T-helper 2 cell treated with Interferon-gamma antibody and Interleukin-4, amounts not matched to agents 5 μg/mL and 100 μg/mL, for 36 hours (primary cell): ENCODE measurements around the gene PLOD1.
"Not testable (repeated sequence)": the region's sequence is repeated elsewhere in the genome, so short reads cannot be mapped to it uniquely, and the experiment has no call there.

ENCODE experiments used
- DNase-seq: peaks from one replicate; pipeline ENCODE4 v3.0.0; 2021; ENCODE audit warnings: low spot score
- H3K27ac Mint-ChIP-seq: one replicate; pipeline ENCODE4 v1.8.0; 2021; ENCODE audit warnings: mild to moderate bottlenecking, mixed read lengths
- H3K27me3 Mint-ChIP-seq: one replicate; pipeline ENCODE4 v1.8.0; 2021; ENCODE audit warnings: low read depth, mixed read lengths
- H3K36me3 Mint-ChIP-seq: one replicate; pipeline ENCODE4 v1.8.0; 2021; ENCODE audit warnings: low read depth, mixed read lengths
- H3K4me1 Mint-ChIP-seq: one replicate; pipeline ENCODE4 v1.8.0; 2021; ENCODE audit warnings: low read depth, mixed read lengths
- H3K4me3 Mint-ChIP-seq: one replicate; pipeline ENCODE4 v1.8.0; 2022; ENCODE audit warnings: mild to moderate bottlenecking, moderate library complexity, mixed read lengths
- H3K9me3 Mint-ChIP-seq: one replicate; pipeline ENCODE4 v1.8.0; 2021; ENCODE audit warnings: mixed read lengths

The PLOD1 gene

GRCh38 chr1:11934302-11935056 lies at the start of gene PLOD1:
Gene PLOD1 (plus strand): TSS chr1:11934717. CDS start chr1:11934780, 63 bp downstream.
- no peaks in the 10 kb centered on the region for H3K27me3 Mint-ChIP-seq
- no peaks in the 10 kb centered on the region for H3K9me3 Mint-ChIP-seq
- peak within 1 kb of the TSS; percentile 86 for H3K4me3 Mint-ChIP-seq
- peak within 1 kb of the TSS; percentile 81 for H3K27ac Mint-ChIP-seq
- H3K4me1 Mint-ChIP-seq = peaks cover 13% of the 10 kb centered on the region
- no peaks in the 10 kb centered on the region for H3K36me3 Mint-ChIP-seq
- DNase-seq = peak; percentile 71

GRCh38 chr1:11885916-11886315 lies 48.6 kb upstream of the PLOD1 start:
- Mint-ChIP-seq H3K27ac (no peak overlapping the region), H3K27me3 (peaks cover 2% of the 10 kb centered on the region), H3K4me1 (no peaks in the 10 kb centered on the region), H3K36me3 (no peaks in the 10 kb centered on the region), H3K9me3 (no peaks in the 10 kb centered on the region), H3K4me3 (no peak overlapping the region)
- DNase-seq = no peak

GRCh38 chr1:11886986-11887665 lies 47.4 kb upstream of the PLOD1 start:
- DNase-seq = no peak
- Mint-ChIP-seq H3K4me1 (no peaks in the 10 kb centered on the region), H3K4me3 (no peak overlapping the region), H3K27ac (no peak overlapping the region), H3K27me3 (peaks cover 2% of the 10 kb centered on the region), H3K36me3 (no peaks in the 10 kb centered on the region), H3K9me3 (no peaks in the 10 kb centered on the region)

- H3K4me3 Mint-ChIP-seq = no peak overlapping the region
- H3K36me3 Mint-ChIP-seq = no peaks in the 10 kb centered on the region
- H3K27me3 Mint-ChIP-seq = peaks cover 2% of the 10 kb centered on the region
- no peak for DNase-seq
- no peak overlapping the region for H3K27ac Mint-ChIP-seq
- no peaks in the 10 kb centered on the region for H3K9me3 Mint-ChIP-seq
- no peaks in the 10 kb centered on the region for H3K4me1 Mint-ChIP-seq
Measured at GRCh38 chr1:11887666-11888007, 46.9 kb upstream of the PLOD1 start.

- no peak for DNase-seq
- H3K36me3 Mint-ChIP-seq = no peaks in the 10 kb centered on the region
- no peaks in the 10 kb centered on the region for H3K9me3 Mint-ChIP-seq
- H3K27me3 Mint-ChIP-seq = peaks cover 2% of the 10 kb centered on the region
- H3K27ac Mint-ChIP-seq = no peak overlapping the region
- no peaks in the 10 kb centered on the region for H3K4me1 Mint-ChIP-seq
- H3K4me3 Mint-ChIP-seq = no peak overlapping the region
Measured at GRCh38 chr1:11888206-11888876, 46.2 kb upstream of the PLOD1 start.

GRCh38 chr1:11888877-11889208 lies 45.7 kb upstream of the PLOD1 start:
- H3K36me3 Mint-ChIP-seq = no peaks in the 10 kb centered on the region
- no peaks in the 10 kb centered on the region for H3K4me1 Mint-ChIP-seq
- H3K27me3 Mint-ChIP-seq = peaks cover 2% of the 10 kb centered on the region
- no peak overlapping the region for H3K4me3 Mint-ChIP-seq
- H3K9me3 Mint-ChIP-seq = no peaks in the 10 kb centered on the region
- DNase-seq = no peak
- H3K27ac Mint-ChIP-seq = no peak overlapping the region

GRCh38 chr1:11891433-11892186 lies 42.9 kb upstream of the PLOD1 start:
- no peak overlapping the region for H3K27ac Mint-ChIP-seq
- no peak overlapping the region for H3K4me3 Mint-ChIP-seq
- no peaks in the 10 kb centered on the region for H3K9me3 Mint-ChIP-seq
- H3K27me3 Mint-ChIP-seq = peaks cover 11% of the 10 kb centered on the region
- H3K36me3 Mint-ChIP-seq = no peaks in the 10 kb centered on the region
- no peaks in the 10 kb centered on the region for H3K4me1 Mint-ChIP-seq
- no peak for DNase-seq

GRCh38 chr1:11893907-11894251 lies 40.6 kb upstream of the PLOD1 start:
- no peaks in the 10 kb centered on the region for H3K4me1 Mint-ChIP-seq
- no peak overlapping the region for H3K27ac Mint-ChIP-seq
- H3K36me3 Mint-ChIP-seq = no peaks in the 10 kb centered on the region
- H3K27me3 Mint-ChIP-seq = peaks cover 25% of the 10 kb centered on the region
- no peak overlapping the region for H3K4me3 Mint-ChIP-seq
- H3K9me3 Mint-ChIP-seq = no peaks in the 10 kb centered on the region
- DNase-seq = peak; percentile 43

GRCh38 chr1:11894501-11894900 lies 40.0 kb upstream of the PLOD1 start:
- H3K27ac Mint-ChIP-seq, H3K36me3 Mint-ChIP-seq, H3K4me3 Mint-ChIP-seq, H3K9me3 Mint-ChIP-seq, H3K4me1 Mint-ChIP-seq, DNase-seq: not testable (repeated sequence)
- H3K27me3 Mint-ChIP-seq = peaks cover 31% of the 10 kb centered on the region

GRCh38 chr1:11898086-11898785 lies 36.3 kb upstream of the PLOD1 start:
- Mint-ChIP-seq H3K9me3 (no peaks in the 10 kb centered on the region), H3K36me3 (no peaks in the 10 kb centered on the region), H3K4me1 (no peaks in the 10 kb centered on the region), H3K27ac (no peak overlapping the region), H3K27me3 (peaks cover 47% of the 10 kb centered on the region), H3K4me3 (no peak overlapping the region)
- DNase-seq = no peak

GRCh38 chr1:11898831-11899467 lies 35.6 kb upstream of the PLOD1 start:
- H3K4me1 Mint-ChIP-seq = no peaks in the 10 kb centered on the region
- peaks cover 48% of the 10 kb centered on the region for H3K27me3 Mint-ChIP-seq
- no peaks in the 10 kb centered on the region for H3K9me3 Mint-ChIP-seq
- H3K36me3 Mint-ChIP-seq = no peaks in the 10 kb centered on the region
- no peak overlapping the region for H3K27ac Mint-ChIP-seq
- no peak overlapping the region for H3K4me3 Mint-ChIP-seq
- DNase-seq = no peak

GRCh38 chr1:11901446-11901845 lies 33.1 kb upstream of the PLOD1 start:
- H3K27ac Mint-ChIP-seq, H3K9me3 Mint-ChIP-seq, DNase-seq, H3K36me3 Mint-ChIP-seq, H3K4me3 Mint-ChIP-seq: not testable (repeated sequence)
- Mint-ChIP-seq H3K27me3 (peaks cover 47% of the 10 kb centered on the region), H3K4me1 (peaks cover 13% of the 10 kb centered on the region)

GRCh38 chr1:11903210-11903609 lies 31.3 kb upstream of the PLOD1 start:
- no peak overlapping the region for H3K27ac Mint-ChIP-seq
- no peak for DNase-seq
- H3K27me3 Mint-ChIP-seq = peaks cover 44% of the 10 kb centered on the region
- no peaks in the 10 kb centered on the region for H3K36me3 Mint-ChIP-seq
- peaks cover 21% of the 10 kb centered on the region for H3K4me1 Mint-ChIP-seq
- no peaks in the 10 kb centered on the region for H3K9me3 Mint-ChIP-seq
- H3K4me3 Mint-ChIP-seq = no peak overlapping the region
